Fibroblast of skin of abdomen (primary cell): ENCODE measurements around the gene MBD6.
A peak's percentile ranks its signal among the peaks of the same experiment; 100 is the strongest.
"Not testable (repeated sequence)": the region's sequence is repeated elsewhere in the genome, so short reads cannot be mapped to it uniquely, and the experiment has no call there.

Source experiments
- DNase-seq: peaks from one replicate; pipeline ENCODE4 v3.0.0-alpha.2; 2013

Gene MBD6

GRCh38 chr12:57550641-57551549 lies 28.3 kb downstream of the MBD6 start:
- no peak for DNase-seq

DNA sequence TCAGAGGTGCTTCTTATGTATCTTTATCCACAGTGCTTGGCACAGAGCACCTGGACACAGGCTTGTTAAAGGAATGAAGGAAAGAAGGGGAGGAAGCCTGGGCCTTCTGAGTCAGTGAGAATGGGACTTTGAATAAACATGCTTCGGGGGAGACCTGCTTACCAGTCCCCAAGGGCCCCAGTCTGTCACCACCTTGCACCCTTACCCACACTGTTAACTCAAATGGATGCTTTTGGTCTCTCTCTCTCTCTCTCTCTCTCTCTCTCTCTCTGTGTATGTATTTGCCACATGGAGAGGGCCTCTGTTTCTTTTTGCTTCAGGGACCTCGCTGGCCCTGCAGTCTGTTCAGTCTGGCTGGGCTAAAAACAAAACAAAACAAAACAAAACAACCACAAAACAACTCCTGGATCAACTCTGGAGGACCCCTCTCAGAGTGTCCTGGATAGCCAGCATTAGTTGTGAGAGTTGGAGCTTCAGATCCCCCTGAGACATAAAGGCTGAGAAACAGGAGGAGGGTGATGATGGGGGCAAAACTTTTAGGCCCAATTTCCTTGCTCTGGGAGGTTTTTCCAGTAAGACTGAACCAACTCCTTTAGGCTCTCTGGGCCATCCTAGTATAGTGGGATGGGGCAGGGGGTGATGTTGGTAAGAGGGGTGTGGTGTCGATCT lies 29.1 kb downstream of the MBD6 start:
- DNase-seq: no peak

DNA sequence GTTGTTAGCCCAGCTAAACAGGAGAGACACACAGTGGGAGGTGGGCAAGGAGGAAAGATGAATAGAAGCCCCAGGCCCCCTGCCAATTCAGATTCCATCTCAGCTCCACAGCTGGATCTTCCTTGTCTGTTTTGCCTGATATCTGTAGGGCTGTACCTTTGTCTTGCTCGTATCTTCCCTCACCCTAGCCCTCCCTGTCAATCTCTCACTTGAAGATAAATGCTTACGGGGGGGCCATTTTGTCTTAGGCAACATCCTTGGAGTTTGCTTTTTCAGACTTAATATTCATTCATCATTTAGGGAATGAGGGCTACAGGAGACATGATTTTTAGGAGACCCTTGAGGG lies 29.7 kb downstream of the MBD6 start:
- no peak for DNase-seq

- DNase-seq: peak; percentile 51
Measured at GRCh38 chr12:57552835-57553313, 30.2 kb downstream of the MBD6 start.

- no peak for DNase-seq
Measured at GRCh38 chr12:57553343-57554202, 30.9 kb downstream of the MBD6 start.

DNA sequence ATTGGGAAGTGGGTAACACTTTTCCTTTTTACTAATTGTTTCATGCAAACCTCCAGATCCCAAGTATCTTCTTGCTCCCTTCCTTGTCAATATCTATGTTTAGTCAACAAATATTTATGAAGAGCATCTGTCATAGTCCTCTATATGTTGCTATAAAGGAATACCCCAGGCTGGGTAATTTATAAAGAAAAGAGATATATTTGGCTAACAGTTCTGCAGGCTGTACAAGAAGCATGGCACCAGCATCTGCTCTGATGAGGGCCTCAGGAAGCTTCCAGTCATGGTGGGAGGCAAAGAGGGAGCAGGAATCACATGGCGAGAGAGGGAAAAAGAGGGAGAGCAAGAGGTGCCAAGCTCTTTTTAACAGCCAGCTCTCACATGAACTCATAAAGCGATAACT lies 31.8 kb downstream of the MBD6 start:
- no peak for DNase-seq

GRCh38 chr12:57554897-57555296 lies 32.3 kb downstream of the MBD6 start:
- DNase-seq: no peak

GRCh38 chr12:57558864-57559263 lies 36.2 kb downstream of the MBD6 start:
- DNase-seq: no peak

DNA sequence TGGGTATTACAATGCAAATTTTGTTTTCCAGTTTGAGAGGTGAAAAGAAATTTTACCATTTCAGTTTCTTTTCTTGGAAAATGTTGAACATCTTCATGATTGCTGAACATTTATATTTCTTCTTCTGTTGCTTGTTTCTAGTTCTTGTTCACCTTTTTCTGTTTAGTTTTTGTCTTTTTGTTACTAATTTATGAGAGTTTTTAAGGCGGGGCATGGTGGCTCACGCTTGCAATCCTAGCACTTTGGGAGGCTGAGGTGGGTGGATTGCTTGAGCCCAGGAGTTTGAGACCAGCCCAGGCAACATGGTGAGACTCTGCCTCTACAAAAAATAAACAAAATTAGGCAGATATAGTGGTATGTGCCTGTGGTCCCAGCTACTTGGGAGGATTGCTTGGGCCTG lies 37.9 kb downstream of the MBD6 start:
- no peak for DNase-seq

DNA sequence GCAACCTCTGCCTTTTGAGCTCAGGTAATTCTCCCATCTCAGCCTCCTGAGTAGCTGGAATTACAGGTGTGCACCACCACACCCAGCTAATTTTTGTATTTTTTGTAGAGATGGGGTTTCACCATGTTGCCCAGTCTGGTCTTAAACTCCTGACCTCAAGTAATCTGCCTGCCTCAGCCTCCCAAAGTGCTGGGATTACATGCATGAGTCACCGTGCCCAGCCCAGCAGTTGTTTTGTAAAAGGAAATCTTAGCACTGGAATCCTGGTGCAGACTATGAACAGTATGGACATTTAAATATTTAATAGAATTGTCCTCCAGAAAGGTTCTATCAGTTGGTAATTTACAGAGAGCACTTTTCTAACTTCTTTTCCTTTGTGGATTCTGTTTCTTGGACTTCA lies 38.5 kb downstream of the MBD6 start:
- not testable (repeated sequence) for DNase-seq

DNA sequence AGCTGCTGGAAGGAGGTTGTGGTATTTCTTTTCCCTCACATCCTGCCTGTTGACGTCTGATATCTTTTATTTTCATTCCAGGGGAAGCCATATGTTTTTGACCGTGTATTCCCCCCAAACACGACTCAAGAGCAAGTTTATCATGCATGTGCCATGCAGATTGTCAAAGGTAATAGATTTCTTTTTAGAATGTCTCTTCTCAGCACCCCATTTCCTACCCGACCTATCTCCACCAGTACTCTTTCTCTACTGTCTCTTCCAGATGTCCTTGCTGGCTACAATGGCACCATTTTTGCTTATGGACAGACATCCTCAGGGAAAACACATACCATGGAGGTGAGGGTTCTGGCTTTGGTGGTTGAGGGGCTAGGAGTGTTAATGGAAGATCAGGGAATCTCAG lies 40.7 kb downstream of the MBD6 start:
- no peak for DNase-seq

DNA sequence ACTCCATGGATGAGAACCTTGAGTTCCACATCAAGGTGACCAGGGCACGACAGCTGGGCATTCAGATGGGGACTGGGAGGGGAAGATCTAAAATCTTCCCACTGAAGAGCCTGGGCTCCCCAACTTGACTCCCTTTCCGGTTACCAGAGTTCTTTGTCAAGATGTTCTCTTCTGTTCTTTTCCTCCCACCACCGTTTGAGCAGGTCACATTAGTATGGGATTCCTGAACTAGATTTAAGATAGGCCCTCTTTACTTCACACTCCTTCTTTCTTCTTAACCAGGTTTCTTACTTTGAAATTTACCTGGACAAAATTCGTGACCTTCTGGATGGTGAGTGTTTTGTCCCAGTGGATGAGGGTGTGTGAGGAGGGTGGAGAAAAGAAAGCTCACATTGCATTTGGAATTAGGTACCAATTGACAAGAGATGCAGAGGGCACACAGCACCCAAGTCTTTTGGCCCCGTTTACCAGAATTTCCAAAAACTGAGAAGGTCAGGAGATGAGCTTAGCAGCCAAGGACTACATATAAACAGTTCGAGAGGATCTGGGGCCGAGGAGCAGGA lies 41.6 kb downstream of the MBD6 start:
- DNase-seq: no peak

DNA sequence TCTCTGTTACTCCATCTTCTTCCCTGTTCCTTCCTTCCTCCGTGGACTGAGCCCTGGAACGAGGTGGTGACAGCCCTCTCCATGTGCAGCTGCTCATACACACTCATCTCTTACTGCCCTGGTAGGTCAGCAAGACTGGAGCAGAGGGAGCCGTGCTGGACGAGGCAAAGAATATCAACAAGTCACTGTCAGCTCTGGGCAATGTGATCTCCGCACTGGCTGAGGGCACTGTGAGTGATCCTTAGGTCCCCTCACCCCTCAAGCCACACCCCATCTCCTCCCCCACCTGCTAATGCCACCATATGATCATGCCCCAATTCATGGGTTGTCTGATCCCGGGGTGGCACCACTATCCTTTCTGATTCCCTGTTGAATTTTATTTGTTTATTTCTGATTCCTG lies 46.2 kb downstream of the MBD6 start:
- DNase-seq: no peak

DNA sequence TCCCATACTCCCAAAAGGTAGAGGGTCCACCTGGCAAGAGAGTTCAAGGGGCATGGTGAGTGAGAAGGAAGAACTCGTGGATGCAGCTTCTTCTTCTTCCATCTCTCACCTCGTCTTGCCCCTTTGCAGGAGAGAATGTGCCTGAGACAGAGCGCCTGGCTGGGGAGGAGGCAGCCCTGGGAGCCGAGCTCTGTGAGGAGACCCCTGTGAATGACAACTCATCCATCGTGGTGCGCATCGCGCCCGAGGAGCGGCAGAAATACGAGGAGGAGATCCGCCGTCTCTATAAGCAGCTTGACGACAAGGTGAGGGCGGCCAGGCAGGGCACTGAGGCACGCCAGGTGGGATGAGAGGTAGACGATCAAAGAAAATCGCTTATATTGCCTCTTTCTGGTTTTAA lies 47.2 kb downstream of the MBD6 start:
- DNase-seq: no peak

GRCh38 chr12:57570438-57570837 lies 47.8 kb downstream of the MBD6 start:
- not testable (repeated sequence) for DNase-seq

DNA sequence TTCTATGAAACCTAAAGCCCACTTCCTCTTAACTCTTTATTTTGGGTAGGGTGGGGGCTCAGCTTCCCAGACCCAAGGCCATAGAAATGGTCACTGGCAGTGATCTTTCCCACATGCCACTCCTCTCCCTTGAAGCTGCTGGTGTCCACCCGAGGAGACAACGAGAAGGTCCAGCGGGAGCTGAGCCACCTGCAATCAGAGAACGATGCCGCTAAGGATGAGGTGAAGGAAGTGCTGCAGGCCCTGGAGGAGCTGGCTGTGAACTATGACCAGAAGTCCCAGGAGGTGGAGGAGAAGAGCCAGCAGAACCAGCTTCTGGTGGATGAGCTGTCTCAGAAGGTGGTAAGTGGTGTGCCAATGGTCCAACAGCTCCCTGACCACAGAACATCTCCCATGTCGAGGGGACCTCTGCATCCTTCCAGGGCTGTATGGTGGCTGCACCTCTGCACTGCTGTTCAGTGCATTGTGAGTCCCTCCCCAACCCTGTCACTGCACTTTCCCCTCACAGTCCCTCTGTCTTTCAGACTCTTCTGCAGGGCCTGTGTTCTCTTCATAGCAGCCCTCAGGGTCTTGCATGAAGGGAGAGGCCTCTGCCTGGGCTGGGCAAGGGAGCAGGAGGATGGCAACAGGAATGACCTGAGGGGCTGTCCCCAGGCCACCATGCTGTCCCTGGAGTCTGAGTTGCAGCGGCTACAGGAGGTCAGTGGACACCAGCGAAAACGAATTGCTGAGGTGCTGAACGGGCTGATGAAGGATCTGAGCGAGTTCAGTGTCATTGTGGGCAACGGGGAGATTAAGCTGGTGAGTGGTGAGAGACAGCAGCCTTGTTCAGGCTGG lies 49.5 kb downstream of the MBD6 start:
- DNase-seq: no peak

GRCh38 chr12:57574795-57575194 lies 52.2 kb downstream of the MBD6 start:
- DNase-seq: no peak

DNA sequence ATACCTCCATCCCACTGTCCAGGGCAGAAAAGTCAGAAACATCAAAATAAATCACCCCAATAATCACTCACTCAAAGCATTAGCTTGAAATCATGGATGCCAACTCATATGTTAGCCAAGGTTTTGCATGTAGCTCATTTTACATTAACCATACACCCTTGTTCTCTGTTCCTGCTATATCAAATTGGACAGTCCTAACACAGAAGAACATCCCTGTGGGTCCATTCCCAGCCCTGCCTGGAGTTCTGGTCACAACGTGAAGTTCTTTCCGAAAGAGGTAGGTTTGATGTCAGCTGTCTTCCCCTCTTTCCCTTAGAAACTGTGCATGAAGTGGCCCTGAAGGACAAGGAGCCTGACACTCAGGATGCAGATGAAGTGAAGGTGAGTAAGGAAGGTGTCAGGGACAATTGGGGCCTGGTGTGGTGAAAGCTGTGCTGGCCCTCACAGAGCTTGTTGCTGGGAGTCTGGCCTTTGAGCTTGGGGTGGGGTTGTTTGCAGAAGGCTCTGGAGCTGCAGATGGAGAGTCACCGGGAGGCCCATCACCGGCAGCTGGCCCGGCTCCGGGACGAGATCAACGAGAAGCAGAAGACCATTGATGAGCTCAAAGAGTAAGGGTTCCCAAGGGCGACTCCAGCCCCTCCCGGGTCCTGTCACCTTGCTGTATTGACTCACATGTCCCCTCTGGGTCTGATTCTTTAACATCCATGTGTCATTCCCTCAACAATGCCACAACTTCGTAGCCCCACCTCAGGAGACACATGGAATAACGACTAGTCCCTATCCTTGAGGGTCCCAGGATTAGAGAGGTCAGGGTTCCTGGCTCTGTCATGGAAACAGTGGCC lies 53.4 kb downstream of the MBD6 start:
- no peak for DNase-seq

DNA sequence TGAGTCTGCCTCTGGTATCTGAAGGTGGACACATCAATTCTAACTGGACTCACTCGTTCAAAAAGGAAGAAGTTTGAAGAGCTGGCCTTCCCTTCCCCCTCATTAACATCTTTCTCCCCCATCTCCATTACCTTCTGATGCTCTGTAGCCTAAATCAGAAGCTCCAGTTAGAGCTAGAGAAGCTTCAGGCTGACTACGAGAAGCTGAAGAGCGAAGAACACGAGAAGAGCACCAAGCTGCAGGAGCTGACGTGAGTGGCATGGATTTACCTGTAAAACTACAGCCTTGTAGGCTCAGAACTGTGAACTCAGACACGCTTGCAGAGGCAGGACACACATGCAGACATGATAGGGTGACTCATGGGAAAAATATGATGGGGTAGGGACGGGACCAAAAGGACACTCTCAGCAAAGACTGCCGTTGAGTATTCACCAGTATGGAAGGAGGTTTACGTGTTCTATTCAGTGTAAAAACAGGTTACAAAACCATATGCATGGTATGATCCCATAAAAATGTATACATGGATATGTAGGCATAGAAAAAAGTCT lies 54.1 kb downstream of the MBD6 start:
- no peak for DNase-seq

DNA sequence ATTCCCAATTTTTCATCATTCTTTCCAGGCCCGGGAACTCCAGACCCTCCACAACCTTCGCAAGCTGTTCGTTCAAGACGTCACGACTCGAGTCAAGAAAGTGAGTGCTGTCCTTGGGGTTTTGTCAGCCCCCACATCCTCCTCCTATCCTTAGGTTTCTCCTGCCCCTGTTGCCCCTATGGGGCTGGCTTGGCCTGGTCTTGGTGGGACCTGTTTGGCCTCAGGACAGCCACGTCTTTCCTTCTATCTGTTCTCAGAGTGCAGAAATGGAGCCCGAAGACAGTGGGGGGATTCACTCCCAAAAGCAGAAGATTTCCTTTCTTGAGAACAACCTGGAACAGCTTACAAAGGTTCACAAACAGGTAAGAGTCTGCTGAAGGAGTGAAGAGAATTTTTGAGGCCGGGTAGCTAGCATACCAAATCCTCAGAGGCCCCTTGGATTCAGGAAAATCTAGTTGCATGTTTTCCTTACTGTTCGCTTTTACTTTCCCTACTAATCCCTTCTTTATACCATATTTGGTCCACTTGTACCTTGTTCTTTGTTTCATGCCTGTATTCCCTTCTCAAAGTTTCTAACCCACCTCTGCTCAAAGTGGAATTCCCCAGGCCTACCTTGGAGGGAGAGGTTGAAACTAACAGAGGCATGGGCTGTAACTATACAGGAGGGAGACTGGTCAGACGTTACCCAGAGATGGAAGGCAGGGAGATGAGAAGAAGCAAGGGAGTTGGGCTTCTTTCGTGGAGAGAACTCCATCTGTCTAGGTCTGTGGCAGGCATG lies 55.5 kb downstream of the MBD6 start:
- DNase-seq: no peak
